Omental fat pad (tissue), 4 donors: ENCODE data around the gene CTDSPL. TPM values are rescaled to one million over a fixed set of nuclear protein-coding genes. Genes with fewer than 3 reads are reported as not detected.

Experiments
- ATAC-seq: fragments of 150-250 bp; one replicate; pipeline ENCODE4 v1.9.1; 2016; ENCODE audit warnings: mild to moderate bottlenecking, moderate library complexity; ENCODE audit not compliant: low FRiP score
- DNase-seq: peaks from one replicate; pipeline ENCODE4 v3.0.0-alpha.2; 2019; ENCODE audit warnings: low spot score
- CTCF ChIP-seq, 3 donors: fragments of 450-650 bp; IDR thresholded peaks; one replicate each; pipeline ENCODE4 v1.5.1; 2016 to 2017; ENCODE audit warnings: antibody characterized with exemption in 3 of 3, mild to moderate bottlenecking in 3 of 3, moderate library complexity in 2 of 3
- total RNA-seq, 4 donors: library from RNA; depleted of rRNA; stranded (reverse); fragments of >200 nt; gene quantifications; one replicate each; pipeline ENCODE4 v1.1.0, GENCODE V29; 2016

Gene CTDSPL
- total RNA-seq, 4 donors from 2014 or later = 23.9 to 41.8 (median 33.2) TPM

GRCh38 chr3:37938011-37938410 lies 76.3 kb downstream of the CTDSPL start:
- DNase-seq (no peak), ATAC-seq (no peak)
- no peak for TF ChIP-seq CTCF (IDR thresholded peaks at IDR 0.05)

DNA sequence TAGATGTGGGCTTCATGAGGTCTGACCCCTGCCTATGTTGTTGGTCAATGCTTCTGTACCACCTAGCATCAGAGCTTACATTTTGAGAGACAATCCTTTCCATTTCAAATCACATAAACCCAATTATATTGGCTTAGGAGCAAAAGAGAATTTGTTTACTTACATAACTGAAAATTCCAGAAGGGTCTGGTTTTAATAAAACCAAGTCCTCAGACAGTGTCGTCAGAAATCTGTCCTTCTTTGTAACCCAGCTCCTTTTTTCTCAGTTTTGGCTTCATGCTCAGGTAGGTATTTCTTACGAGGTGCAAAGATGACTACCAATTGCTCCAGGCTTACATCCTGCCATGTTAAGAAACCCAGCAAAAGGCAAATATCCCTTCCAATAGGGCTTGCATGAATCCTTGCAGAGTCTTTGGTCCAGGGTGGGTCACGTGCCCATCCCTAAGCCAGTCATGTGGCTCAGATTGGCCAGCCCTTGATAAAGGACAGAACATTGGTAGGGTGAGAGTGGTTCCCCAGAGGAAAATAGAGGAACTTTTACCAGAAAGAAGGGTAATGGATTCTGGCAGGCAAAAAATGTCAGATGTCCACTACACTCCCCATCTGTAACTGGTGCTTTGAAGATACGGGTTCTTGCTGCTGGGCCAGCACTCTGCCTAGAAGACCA lies 78.7 kb downstream of the CTDSPL start:
- ATAC-seq = no peak
- TF ChIP-seq CTCF (IDR thresholded peaks at IDR 0.05) = no peak
- no peak for DNase-seq

GRCh38 chr3:37941608-37942508 lies 80.2 kb downstream of the CTDSPL start:
- no peak for DNase-seq
- no peak for ATAC-seq
- TF ChIP-seq CTCF (IDR thresholded peaks at IDR 0.05) = no peak

- no peak for DNase-seq
- no peak for ATAC-seq
- TF ChIP-seq CTCF (IDR thresholded peaks at IDR 0.05) = no peak
Measured at GRCh38 chr3:37942646-37943045, 81.0 kb downstream of the CTDSPL start.

GRCh38 chr3:37943126-37943525 lies 81.4 kb downstream of the CTDSPL start:
- TF ChIP-seq CTCF (IDR thresholded peaks at IDR 0.05) = no peak
- ATAC-seq = no peak
- DNase-seq = no peak

- no peak for ATAC-seq
- DNase-seq = no peak
- no peak for TF ChIP-seq CTCF (IDR thresholded peaks at IDR 0.05)
Measured at GRCh38 chr3:37943631-37944314, 82.1 kb downstream of the CTDSPL start.
